ENCODE data around the gene INPP5A. TPM values are rescaled to one million over a fixed set of nuclear protein-coding genes. Genes with fewer than 3 reads are reported as not detected.

INPP5A gene
- total RNA-seq, 1 donor from 2014 or later, result 105 TPM

- Histone ChIP-seq H3K27me3 (ENCODE audit: low read depth) (no peaks in the 10 kb centered on the region), H3K27ac (replicated peaks) (no peak overlapping the region), H3K4me3 (no peak overlapping the region), H3K9me3 (replicated peaks) (peaks cover 18% of the 10 kb centered on the region), H3K36me3 (peaks cover 59% of the 10 kb centered on the region), H3K4me1 (no peaks in the 10 kb centered on the region)
- intact Hi-C loops (cut with micrococcal nuclease), result no loop called here
- no peak for TF ChIP-seq CTCF (IDR thresholded peaks at IDR 0.05; ENCODE audit: borderline replicate concordance)
- peak; percentile 5 for DNase-seq
Measured at GRCh38 chr10:132707776-132708171, 170.2 kb downstream of the INPP5A start.

- Histone ChIP-seq H3K27me3 (ENCODE audit: low read depth) (no peaks in the 10 kb centered on the region), H3K27ac (replicated peaks) (no peak overlapping the region), H3K36me3 (peaks cover 55% of the 10 kb centered on the region), H3K4me3 (no peak overlapping the region), H3K9me3 (replicated peaks) (peaks cover 18% of the 10 kb centered on the region), H3K4me1 (no peaks in the 10 kb centered on the region)
- no peak for TF ChIP-seq CTCF (IDR thresholded peaks at IDR 0.05; ENCODE audit: borderline replicate concordance)
- intact Hi-C loops (cut with micrococcal nuclease), result no loop called here
- peak; percentile 1 for DNase-seq
Measured at GRCh38 chr10:132708441-132708840, 170.9 kb downstream of the INPP5A start.

GRCh38 chr10:132708936-132709335 lies 171.3 kb downstream of the INPP5A start:
- intact Hi-C loops (cut with micrococcal nuclease), result no loop called here
- H3K36me3 ChIP-seq, result peaks cover 55% of the 10 kb centered on the region
- no peak overlapping the region for H3K4me3 ChIP-seq

GRCh38 chr10:132709471-132709951 lies 171.9 kb downstream of the INPP5A start:
- Histone ChIP-seq H3K9me3 (replicated peaks) (peaks cover 18% of the 10 kb centered on the region), H3K4me1 (no peaks in the 10 kb centered on the region), H3K4me3 (no peak overlapping the region), H3K27ac (replicated peaks) (no peak overlapping the region), H3K27me3 (ENCODE audit: low read depth) (no peaks in the 10 kb centered on the region), H3K36me3 (peaks cover 59% of the 10 kb centered on the region)
- TF ChIP-seq CTCF (IDR thresholded peaks at IDR 0.05; ENCODE audit: borderline replicate concordance), result no peak
- DNase-seq, result peak; percentile 11
- intact Hi-C loops (cut with micrococcal nuclease), result no loop called here

More at GRCh38 chr10:132708936-132709335, 171.3 kb downstream of the INPP5A start:
- Histone ChIP-seq H3K27me3 (ENCODE audit: low read depth) (no peaks in the 10 kb centered on the region), H3K9me3 (replicated peaks) (peaks cover 18% of the 10 kb centered on the region), H3K27ac (replicated peaks) (no peak overlapping the region), H3K4me1 (no peaks in the 10 kb centered on the region)
- TF ChIP-seq CTCF (IDR thresholded peaks at IDR 0.05; ENCODE audit: borderline replicate concordance), result no peak
- DNase-seq, result no peak

GRCh38 chr10:132710036-132710686 lies 172.6 kb downstream of the INPP5A start:
- no peak for TF ChIP-seq CTCF (IDR thresholded peaks at IDR 0.05; ENCODE audit: borderline replicate concordance)
- Histone ChIP-seq H3K9me3 (replicated peaks) (peaks cover 16% of the 10 kb centered on the region), H3K36me3 (peaks cover 59% of the 10 kb centered on the region), H3K4me1 (no peaks in the 10 kb centered on the region), H3K27ac (replicated peaks) (no peak overlapping the region), H3K4me3 (no peak overlapping the region), H3K27me3 (ENCODE audit: low read depth) (no peaks in the 10 kb centered on the region)
- peak; percentile 5 for DNase-seq
- intact Hi-C loops (cut with micrococcal nuclease), result no loop called here

Measured in left ventricle myocardium inferior (tissue), 1 donor.